ENCODE measurements around the gene SERPINI2.

- TF ChIP-seq CTCF (IDR thresholded peaks at IDR 0.05) (no peak), ZFX (IDR thresholded peaks at IDR 0.05; ENCODE audit: borderline replicate concordance) (no peak)
Observed at GRCh38 chr3:167487556-167487955, 13.7 kb upstream of the SERPINI2 start.

Data from 22Rv1 (cell line).